Measurements from ENCODE around the gene RASD2. TPM values are rescaled to one million over a fixed set of nuclear protein-coding genes. Genes with fewer than 3 reads are reported as not detected.

RASD2 gene
- total and polyA plus RNA-seq, 10 of the 15 experiments (the other 5 are each of a cell fraction or from before 2014, with no cell fraction given): 0.03 TPM; not detected in 9

DNA sequence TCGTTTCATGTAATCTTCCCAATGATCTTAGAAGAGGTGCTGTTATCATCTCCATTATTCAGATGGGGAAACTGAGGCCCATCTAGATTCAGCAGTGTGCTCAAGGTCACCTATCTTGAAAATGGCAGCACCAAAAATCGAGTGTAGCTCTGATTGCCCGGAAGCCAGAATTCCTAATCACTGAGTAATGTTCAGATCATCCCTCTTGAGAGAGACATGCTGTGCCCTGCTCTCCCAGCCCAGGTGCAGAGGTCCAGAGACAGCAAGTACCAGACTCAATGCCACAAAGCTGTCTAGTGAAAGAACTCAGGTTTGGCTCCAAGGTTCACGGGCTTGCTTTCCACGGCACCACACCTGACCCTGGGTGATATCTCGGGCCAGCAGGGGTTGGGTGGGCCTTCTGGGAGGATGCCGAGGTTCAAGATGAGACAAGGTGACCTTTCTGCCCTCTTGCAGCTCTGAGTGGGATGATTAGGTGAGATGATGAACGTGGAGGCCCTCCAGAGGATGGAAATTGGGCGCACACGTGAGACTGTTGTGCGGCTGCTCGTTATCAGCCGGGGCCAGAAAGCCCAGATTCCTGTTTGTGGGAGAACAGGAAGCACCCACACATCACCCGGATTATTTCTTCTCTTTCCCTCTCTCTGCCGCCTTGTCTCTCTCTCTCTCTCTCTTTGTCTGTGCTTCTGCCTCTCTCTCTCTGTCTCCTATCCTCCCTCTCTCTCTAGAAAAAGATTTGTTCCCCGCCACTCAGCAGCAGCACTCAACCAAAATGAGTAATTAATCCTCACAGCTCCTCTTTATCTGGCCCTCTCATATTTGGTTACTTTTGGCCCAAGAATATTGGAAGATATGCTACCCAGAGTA, 19.0 kb upstream of the RASD2 start:
- H3K27me3 ChIP-seq (replicated peaks in 1 of 2; ENCODE audit: control insufficient read depth in 2 of 2, insufficient read depth in 2 of 2, low read length in 1 of 2): peaks cover 0 to 1% of the 10 kb centered on the region in 2 experiments
- ATAC-seq (no peak), DNase-seq (ENCODE audit: low read depth, low spot score) (no peak), FAIRE-seq (no peak)
- no peak overlapping the region for H3K4me3 ChIP-seq
- 23% methylated on average over 16 of the region's 16 CpGs for WGBS (ENCODE audit: insufficient coverage, insufficient replicate concordance, low lambda C conversion rate, missing lambda C conversion rate)
- no peak overlapping the region for H3K27ac ChIP-seq (ENCODE audit: control insufficient read depth, insufficient read depth)
- H3K36me3 ChIP-seq (ENCODE audit: control insufficient read depth in 2 of 2, insufficient read depth in 2 of 2, low read length in 1 of 2): no peaks in the 10 kb centered on the region
- ChIA-PET RAD21 (ENCODE audit: unreplicated experiment) (no interaction called here), POLR2A (interaction anchor here (1.1 kb wide), 1 partner anchor 18 kb away, joined by 3 read pairs; no protein-coding TSS in a partner anchor), SMC1A (ENCODE audit: uncharacterized antibody, unreplicated experiment) (no interaction called here), CTCF (no interaction called here)
- H3K79me2 ChIP-seq (ENCODE audit: control insufficient read depth, insufficient read depth, low read length): no peaks in the 10 kb centered on the region
- no peak overlapping the region for H3K9ac ChIP-seq (ENCODE audit: control insufficient read depth, insufficient read depth, low read length)
- no peaks in the 10 kb centered on the region for H3K9me3 ChIP-seq (replicated peaks; ENCODE audit: control insufficient read depth, insufficient read depth, low read length)
- H4K20me1 ChIP-seq (ENCODE audit: control insufficient read depth, insufficient read depth): no peaks in the 10 kb centered on the region
- no peak overlapping the region for H2AFZ ChIP-seq (ENCODE audit: control insufficient read depth, low read depth, low read length)
- intact Hi-C loops (cut with micrococcal nuclease; ENCODE audit: unreplicated experiment): no loop called here
- in situ Hi-C loops (cut with MboI): no loop called here
- H3K4me1 ChIP-seq (ENCODE audit: control insufficient read depth, insufficient read depth, low read length): no peaks in the 10 kb centered on the region
- BruUV-seq (replicated peaks): no TSS peak
- TF ChIP-seq PAX5 (IDR thresholded peaks at IDR 0.05; ENCODE audit: borderline replicate concordance, low read depth, low read length): no peak
- no peak for TF ChIP-seq FOS (IDR thresholded peaks at IDR 0.05; ENCODE audit: borderline replicate concordance, extremely low read depth, insufficient read length)
- TF ChIP-seq SIX5 (IDR thresholded peaks at IDR 0.05; ENCODE audit: low read depth, low read length, severe bottlenecking): no peak
- TF ChIP-seq, protein P1, sequence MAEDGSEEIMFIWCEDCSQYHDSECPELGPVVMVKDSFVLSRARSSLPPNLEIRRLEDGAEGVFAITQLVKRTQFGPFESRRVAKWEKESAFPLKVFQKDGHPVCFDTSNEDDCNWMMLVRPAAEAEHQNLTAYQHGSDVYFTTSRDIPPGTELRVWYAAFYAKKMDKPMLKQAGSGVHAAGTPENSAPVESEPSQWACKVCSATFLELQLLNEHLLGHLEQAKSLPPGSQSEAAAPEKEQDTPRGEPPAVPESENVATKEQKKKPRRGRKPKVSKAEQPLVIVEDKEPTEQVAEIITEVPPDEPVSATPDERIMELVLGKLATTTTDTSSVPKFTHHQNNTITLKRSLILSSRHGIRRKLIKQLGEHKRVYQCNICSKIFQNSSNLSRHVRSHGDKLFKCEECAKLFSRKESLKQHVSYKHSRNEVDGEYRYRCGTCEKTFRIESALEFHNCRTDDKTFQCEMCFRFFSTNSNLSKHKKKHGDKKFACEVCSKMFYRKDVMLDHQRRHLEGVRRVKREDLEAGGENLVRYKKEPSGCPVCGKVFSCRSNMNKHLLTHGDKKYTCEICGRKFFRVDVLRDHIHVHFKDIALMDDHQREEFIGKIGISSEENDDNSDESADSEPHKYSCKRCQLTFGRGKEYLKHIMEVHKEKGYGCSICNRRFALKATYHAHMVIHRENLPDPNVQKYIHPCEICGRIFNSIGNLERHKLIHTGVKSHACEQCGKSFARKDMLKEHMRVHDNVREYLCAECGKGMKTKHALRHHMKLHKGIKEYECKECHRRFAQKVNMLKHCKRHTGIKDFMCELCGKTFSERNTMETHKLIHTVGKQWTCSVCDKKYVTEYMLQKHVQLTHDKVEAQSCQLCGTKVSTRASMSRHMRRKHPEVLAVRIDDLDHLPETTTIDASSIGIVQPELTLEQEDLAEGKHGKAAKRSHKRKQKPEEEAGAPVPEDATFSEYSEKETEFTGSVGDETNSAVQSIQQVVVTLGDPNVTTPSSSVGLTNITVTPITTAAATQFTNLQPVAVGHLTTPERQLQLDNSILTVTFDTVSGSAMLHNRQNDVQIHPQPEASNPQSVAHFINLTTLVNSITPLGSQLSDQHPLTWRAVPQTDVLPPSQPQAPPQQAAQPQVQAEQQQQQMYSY (CRISPR knock-in tag; IDR thresholded peaks at IDR 0.05): no peak
- TF ChIP-seq SREBF2 (IDR thresholded peaks at IDR 0.05; ENCODE audit: low read length): no peak
- no peak for TF ChIP-seq JUNB (IDR thresholded peaks at IDR 0.05)
- no peak for TF ChIP-seq CBX3 (IDR thresholded peaks at IDR 0.05; ENCODE audit: borderline replicate concordance, low read depth)
- TF ChIP-seq, protein P2, sequence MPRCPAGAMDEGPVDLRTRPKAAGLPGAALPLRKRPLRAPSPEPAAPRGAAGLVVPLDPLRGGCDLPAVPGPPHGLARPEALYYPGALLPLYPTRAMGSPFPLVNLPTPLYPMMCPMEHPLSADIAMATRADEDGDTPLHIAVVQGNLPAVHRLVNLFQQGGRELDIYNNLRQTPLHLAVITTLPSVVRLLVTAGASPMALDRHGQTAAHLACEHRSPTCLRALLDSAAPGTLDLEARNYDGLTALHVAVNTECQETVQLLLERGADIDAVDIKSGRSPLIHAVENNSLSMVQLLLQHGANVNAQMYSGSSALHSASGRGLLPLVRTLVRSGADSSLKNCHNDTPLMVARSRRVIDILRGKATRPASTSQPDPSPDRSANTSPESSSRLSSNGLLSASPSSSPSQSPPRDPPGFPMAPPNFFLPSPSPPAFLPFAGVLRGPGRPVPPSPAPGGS (IDR thresholded peaks at IDR 0.05; ENCODE audit: borderline replicate concordance, insufficient read depth, low read depth, low read length, poor library complexity, severe bottlenecking): no peak
- TF ChIP-seq, protein P3, sequence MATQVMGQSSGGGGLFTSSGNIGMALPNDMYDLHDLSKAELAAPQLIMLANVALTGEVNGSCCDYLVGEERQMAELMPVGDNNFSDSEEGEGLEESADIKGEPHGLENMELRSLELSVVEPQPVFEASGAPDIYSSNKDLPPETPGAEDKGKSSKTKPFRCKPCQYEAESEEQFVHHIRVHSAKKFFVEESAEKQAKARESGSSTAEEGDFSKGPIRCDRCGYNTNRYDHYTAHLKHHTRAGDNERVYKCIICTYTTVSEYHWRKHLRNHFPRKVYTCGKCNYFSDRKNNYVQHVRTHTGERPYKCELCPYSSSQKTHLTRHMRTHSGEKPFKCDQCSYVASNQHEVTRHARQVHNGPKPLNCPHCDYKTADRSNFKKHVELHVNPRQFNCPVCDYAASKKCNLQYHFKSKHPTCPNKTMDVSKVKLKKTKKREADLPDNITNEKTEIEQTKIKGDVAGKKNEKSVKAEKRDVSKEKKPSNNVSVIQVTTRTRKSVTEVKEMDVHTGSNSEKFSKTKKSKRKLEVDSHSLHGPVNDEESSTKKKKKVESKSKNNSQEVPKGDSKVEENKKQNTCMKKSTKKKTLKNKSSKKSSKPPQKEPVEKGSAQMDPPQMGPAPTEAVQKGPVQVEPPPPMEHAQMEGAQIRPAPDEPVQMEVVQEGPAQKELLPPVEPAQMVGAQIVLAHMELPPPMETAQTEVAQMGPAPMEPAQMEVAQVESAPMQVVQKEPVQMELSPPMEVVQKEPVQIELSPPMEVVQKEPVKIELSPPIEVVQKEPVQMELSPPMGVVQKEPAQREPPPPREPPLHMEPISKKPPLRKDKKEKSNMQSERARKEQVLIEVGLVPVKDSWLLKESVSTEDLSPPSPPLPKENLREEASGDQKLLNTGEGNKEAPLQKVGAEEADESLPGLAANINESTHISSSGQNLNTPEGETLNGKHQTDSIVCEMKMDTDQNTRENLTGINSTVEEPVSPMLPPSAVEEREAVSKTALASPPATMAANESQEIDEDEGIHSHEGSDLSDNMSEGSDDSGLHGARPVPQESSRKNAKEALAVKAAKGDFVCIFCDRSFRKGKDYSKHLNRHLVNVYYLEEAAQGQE (IDR thresholded peaks at IDR 0.05; ENCODE audit: low read depth, low read length): no peak
- TF ChIP-seq JUND (IDR thresholded peaks at IDR 0.05; ENCODE audit: low read depth, low read length): no peak
- TF ChIP-seq RAD21 (IDR thresholded peaks at IDR 0.05; ENCODE audit: insufficient read depth, low read depth, low read length): no peak
- no peak for TF ChIP-seq RAD51 (IDR thresholded peaks at IDR 0.05)
- no peak overlapping the region for H3K4me2 ChIP-seq (ENCODE audit: control insufficient read depth, insufficient read depth)

Measured in GM12878 (cell line).